ENCODE data around the gene LRRC74A.

DNA sequence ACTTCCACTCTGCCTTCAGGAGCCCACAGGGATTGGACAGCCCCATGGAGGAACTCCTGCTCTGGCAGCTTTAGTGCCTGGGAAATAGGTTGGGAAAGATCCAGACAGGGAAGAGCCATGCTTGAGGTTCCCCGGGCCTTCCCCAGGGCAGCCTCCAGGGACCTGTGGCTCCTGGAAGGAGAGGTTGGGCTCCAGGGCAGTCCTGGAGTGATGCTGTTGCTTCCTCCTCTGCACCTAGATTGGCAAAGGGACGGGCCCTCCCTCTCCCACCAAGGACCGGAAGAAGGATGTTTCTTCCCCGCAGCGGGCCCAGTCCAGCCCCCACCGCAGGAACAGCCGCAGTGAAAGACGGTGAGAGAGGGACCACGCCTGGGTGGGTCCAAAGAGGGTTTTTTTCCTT lies 48.5 kb upstream of the LRRC74A start:
- TF ChIP-seq, protein P1, sequence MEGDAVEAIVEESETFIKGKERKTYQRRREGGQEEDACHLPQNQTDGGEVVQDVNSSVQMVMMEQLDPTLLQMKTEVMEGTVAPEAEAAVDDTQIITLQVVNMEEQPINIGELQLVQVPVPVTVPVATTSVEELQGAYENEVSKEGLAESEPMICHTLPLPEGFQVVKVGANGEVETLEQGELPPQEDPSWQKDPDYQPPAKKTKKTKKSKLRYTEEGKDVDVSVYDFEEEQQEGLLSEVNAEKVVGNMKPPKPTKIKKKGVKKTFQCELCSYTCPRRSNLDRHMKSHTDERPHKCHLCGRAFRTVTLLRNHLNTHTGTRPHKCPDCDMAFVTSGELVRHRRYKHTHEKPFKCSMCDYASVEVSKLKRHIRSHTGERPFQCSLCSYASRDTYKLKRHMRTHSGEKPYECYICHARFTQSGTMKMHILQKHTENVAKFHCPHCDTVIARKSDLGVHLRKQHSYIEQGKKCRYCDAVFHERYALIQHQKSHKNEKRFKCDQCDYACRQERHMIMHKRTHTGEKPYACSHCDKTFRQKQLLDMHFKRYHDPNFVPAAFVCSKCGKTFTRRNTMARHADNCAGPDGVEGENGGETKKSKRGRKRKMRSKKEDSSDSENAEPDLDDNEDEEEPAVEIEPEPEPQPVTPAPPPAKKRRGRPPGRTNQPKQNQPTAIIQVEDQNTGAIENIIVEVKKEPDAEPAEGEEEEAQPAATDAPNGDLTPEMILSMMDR (conservative IDR thresholded peaks at IDR 0.05; ENCODE audit: low read depth in 2 of 2): no peak
- no peak for TF ChIP-seq EZH2 (IDR thresholded peaks at IDR 0.05; ENCODE audit: low read depth, unreplicated experiment)
- TF ChIP-seq JUNB (IDR thresholded peaks at IDR 0.05; ENCODE audit: unreplicated experiment): no peak
